Measurements from ENCODE around the gene ABHD5.
"Not testable (repeated sequence)": the region's sequence is repeated elsewhere in the genome, so short reads cannot be mapped to it uniquely, and the experiment has no call there.

- TF ChIP-seq CTCF (IDR thresholded peaks at IDR 0.05; ENCODE audit: low read depth, low read length, poor library complexity, severe bottlenecking); EZH2phosphoT487 (IDR thresholded peaks at IDR 0.05; ENCODE audit: borderline replicate concordance, low read length): not testable (repeated sequence)
Observed at GRCh38 chr3:43678887-43679449, 11.8 kb upstream of the ABHD5 start.
